GM15510 (cell line): Measurements from ENCODE around the gene SLC26A1.

Experiments used
- POLR2A ChIP-seq: IDR thresholded peaks from 3 replicates; pipeline ENCODE4 v1.6.1; 2011; ENCODE audit warnings: borderline replicate concordance; ENCODE audit not compliant: insufficient read length; ENCODE audit errors: extremely low read depth

SLC26A1 gene

DNA sequence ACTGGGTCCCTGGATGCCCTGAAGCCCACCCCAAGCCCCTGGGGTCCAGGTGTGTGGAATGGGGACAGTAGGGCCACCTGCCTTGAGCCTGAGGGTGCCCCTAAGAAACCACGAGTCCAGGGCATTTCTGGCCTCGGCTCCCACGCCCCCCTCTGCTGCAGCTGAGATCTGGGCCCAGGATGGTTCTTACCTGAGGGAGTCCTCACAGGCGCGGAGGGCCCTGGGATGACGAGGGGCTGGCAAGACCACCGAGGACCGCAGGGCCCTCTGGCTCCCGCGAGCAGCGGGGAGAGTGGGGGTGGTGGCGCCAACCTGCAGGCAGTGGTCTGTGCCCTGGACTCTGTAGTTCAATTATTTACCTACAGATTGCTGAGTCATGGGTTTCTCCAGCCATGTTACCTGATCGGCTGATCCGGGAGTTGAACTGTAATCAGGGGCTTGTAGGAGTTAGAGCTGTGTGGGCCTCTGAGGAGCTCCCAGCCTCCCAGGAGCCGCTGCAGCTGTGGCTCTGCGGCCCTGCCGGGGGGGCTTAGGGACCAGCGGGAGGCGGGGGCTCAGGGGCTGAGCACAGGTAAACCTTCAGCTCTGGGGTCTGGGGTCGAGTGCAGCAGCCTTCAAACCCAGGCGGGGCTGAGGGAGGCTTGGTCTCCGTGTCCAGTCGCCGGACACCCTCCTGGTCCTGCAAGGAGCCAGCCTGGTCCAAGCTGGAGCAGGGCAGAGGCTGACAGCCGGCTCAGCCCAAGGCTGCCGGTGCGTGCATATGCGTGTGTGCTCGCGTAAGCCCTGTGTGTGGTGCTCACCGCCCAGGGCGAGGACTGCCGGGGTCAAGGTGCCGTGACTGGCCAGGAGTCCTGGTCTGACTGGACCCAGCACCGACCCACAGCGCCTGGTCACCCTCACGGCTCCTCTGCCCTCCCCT lies at the start of gene SLC26A1:
SLC26A1 (minus strand) TSS at position 294 of the 919 bp plus-strand sequence. CDS start 1,701 bp downstream, outside the sequence.
- TF ChIP-seq POLR2A: no peak

GRCh38 chr4:1042352-1043055 lies 49.3 kb upstream of the SLC26A1 start:
- no peak for TF ChIP-seq POLR2A

GRCh38 chr4:1041936-1042330 lies 48.7 kb upstream of the SLC26A1 start:
- TF ChIP-seq POLR2A: no peak

DNA sequence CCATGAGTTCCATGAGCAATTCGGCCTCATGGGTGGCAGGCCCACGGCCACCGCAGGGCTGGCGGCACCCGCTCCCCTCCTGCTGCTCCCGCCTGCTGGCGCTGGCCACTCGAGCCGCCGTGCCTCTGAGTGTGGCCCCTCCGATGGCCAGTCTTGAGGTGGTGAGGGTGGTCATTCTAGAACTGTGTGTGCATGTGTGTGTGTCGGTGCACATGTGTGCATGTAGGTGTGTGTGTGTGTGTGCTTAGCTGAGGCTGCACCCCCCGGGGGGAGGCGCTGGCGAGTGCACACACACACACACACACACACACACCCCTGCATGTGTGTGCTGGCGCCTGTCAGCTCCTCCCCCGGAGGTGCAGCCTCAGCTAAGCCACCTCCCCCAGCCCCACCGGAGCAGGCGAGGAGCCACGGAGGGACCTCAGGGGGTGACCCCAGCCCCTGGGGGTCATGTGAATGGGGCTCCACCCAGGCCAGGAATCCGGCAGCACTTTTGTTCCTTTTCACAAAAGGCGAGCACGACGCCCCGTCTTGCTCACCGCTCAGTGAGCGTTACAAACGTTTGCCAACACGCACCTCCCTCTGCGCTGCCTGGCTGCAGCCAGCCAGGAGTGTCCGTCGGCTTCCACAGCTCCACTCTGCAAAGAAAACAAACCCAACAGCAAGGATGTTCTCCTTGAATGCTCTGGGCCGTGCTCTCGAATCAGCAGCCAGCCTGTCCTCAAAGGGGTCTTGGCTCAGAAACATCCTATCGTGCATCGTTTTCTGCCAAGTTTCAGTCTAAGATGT lies 48.1 kb upstream of the SLC26A1 start:
- no peak for TF ChIP-seq POLR2A

GRCh38 chr4:1040344-1041146 lies 47.3 kb upstream of the SLC26A1 start:
- no peak for TF ChIP-seq POLR2A

- no peak for TF ChIP-seq POLR2A
These were observed 46.5 kb upstream of the SLC26A1 start for GRCh38 chr4:1039493-1040343.

DNA sequence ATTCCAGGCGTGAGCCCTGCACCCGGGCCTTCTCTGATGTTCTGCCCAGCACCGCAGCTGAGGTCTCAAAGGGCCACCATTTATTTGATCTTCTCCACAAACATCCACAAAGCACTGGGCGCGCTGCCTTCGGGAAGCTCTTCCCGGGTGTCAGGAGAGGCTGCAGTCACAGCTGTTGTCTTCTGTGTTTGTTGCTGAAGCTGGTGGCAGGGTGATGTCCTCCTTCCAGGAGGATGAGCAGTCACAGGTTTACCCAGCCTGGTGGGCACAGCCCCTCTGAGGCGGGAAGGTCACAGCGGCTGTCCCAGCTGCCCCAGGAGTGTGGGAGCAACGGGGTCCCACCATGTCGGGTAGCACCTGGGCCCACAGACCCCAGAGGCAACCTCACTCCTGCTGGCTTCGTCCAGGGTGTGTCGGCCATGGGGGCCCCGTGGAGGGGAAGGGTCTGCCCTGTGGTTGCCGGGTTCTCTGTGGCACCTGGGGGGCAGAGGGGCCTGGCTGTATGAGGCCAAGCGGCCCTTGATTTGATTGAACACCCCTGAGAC lies 45.8 kb upstream of the SLC26A1 start:
- TF ChIP-seq POLR2A: no peak

- no peak for TF ChIP-seq POLR2A
These were observed 44.0 kb upstream of the SLC26A1 start for GRCh38 chr4:1036976-1037810.

DNA sequence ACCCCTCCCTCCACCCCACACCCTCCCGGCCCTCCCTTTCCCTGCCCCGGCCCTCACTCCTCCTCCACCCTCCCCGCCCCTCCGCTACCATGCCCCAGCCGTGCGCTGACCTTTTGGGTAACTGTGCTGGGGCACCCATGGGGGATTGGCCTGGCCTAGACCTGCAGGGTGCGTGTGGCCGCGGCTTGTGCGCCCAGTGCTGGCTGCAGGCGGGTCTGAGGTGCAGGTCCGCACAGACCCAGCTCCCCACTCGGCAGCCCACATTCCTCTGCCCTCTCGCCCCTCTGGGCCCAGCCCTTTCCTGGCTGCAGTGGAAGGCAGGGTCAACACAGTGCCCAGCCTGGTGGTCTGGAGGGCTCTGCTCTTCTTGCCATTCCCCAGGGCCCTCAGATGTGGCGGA lies 42.9 kb upstream of the SLC26A1 start:
- TF ChIP-seq POLR2A: no peak

- no peak for TF ChIP-seq POLR2A
These were observed 42.3 kb upstream of the SLC26A1 start for GRCh38 chr4:1035510-1035909.

DNA sequence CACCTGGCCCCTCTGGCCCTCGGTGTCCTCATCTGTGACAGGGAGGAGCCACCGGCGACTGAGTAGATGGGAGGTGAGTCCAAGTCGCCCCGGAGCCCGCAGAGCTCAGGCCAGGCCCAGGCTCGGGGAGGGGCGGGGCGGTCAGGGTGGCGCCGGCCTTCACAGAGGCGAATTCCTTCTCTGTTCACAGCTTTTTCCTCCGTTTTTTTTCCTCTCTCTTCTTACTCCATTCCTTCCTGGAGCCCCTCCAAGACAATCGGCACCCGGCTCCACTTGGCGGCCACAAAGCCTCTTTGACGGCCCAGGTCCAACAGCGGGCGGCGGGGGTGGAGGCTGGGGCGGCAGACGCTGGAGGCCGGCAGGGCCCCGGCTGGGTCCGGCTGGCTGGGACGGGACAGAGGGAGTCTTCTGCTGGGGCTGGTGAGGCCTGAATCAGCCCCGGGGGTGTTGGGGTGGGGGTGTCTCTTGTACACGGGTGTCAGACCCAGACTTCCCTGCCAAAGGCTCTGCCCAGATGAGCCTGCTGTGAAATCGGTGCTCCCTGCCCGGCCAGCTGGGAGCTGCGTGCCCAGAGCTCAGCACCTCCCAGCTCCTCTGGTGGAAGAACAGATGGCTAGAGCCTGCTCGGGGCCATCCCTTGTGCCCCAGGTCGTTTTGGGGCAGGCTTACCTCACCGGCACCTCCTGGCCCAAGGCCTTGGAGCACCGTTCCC lies 40.8 kb upstream of the SLC26A1 start:
- no peak for TF ChIP-seq POLR2A

DNA sequence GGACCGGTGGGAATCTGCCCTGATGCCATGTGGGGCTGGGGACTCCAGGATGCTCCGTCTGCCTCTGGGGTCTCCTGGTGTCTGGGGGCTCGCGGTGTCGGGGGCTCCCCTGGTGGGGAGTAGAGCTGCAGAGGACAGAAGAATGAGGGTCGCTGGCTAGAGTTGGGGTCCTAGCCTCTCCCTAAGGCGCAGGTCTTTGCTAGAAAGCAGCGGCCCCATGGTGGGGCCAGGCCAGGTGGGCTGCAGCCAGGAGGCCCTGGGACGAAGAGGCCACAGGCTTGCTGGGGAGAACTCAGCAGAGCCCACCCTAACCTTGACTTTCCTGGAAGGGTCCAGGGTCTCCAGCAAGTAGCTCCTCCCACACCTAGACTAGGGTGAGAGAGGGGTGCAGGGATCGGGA lies 39.7 kb upstream of the SLC26A1 start:
- no peak for TF ChIP-seq POLR2A
